H1 (cell line): Measurements from ENCODE around the gene CMSS1. TPM values are rescaled to one million over a fixed set of nuclear protein-coding genes. Genes with fewer than 3 reads are reported as not detected.

Source experiments
- CTCF ChIA-PET: fragments of 300-600 bp; sonication (Branson Sonifier 250); formaldehyde crosslinking; loops from one replicate; lab custom pipeline; 2021; ENCODE audit not compliant: partially characterized antibody; lab: Charles Lee
- POLR2A ChIA-PET: fragments of 300-600 bp; sonication (Branson Sonifier 250); formaldehyde crosslinking; loops from one replicate; lab custom pipeline; 2021; ENCODE audit warnings: inconsistent platforms; ENCODE audit not compliant: partially characterized antibody; lab: Charles Lee
- DNase-seq, 2 experiments: peaks; one replicate each; pipeline versions ENCODE4 v3.0.0 to v3.0.0-alpha.2; 2010 to 2022; ENCODE audit warnings: low spot score in 2 of 2, low read depth in 1 of 2, mixed read lengths in 1 of 2
- FAIRE-seq: peaks from 2 replicates; lab custom pipeline; 2011; peaks lifted over from hg19 to GRCh38; lab: Jason Lieb, UNC
- H2AFZ ChIP-seq: 2 replicates; pipeline ENCODE4 v1.8.1; 2012; ENCODE audit warnings: low read length, inconsistent platforms
- H2AK5ac ChIP-seq: 2 replicates; pipeline ENCODE4 v1.6.1; 2013; ENCODE audit warnings: low read depth, low read length
- H2BK120ac ChIP-seq: replicated peaks from 2 replicates; pipeline ENCODE3; 2013; ENCODE audit warnings: low read depth, low read length, inconsistent platforms
- H2BK12ac ChIP-seq: 2 replicates; pipeline ENCODE4 v1.6.1; 2013; ENCODE audit warnings: low read depth, low read length
- H2BK15ac ChIP-seq: 2 replicates; pipeline ENCODE4 v1.6.1; 2013; ENCODE audit warnings: low read length
- H2BK20ac ChIP-seq: 2 replicates; pipeline ENCODE4 v1.6.1; 2013; ENCODE audit warnings: low read length
- H2BK5ac ChIP-seq: 2 replicates; pipeline ENCODE4 v1.6.1; 2013; ENCODE audit warnings: low read depth, low read length
- H3K14ac ChIP-seq: 2 replicates; pipeline ENCODE4 v1.6.1; 2013; ENCODE audit warnings: inconsistent platforms; ENCODE audit not compliant: insufficient read length
- H3K18ac ChIP-seq: 2 replicates; pipeline ENCODE4 v1.6.1; 2013; ENCODE audit warnings: low read length; ENCODE audit errors: extremely low read depth
- H3K23ac ChIP-seq: 2 replicates; pipeline ENCODE4 v1.6.1; 2013; ENCODE audit warnings: inconsistent platforms; ENCODE audit not compliant: insufficient read length
- H3K23me2 ChIP-seq: 2 replicates; pipeline ENCODE4 v1.6.1; 2013; ENCODE audit warnings: low read depth, low read length
- H3K27ac ChIP-seq: 2 replicates; pipeline ENCODE4 v1.6.1; 2011; ENCODE audit warnings: low read depth, low read length, inconsistent platforms
- H3K27me3 ChIP-seq, 4 experiments: replicated peaks in 1 of 4; 1 replicate in 1 of 4; 2 replicates in 3 of 4; pipeline versions ENCODE4 v1.6.1 to v1.8.1; 2011 to 2013; ENCODE audit warnings: low read length in 3 of 4, mild to moderate bottlenecking in 3 of 4, inconsistent platforms in 2 of 4, mixed read lengths in 2 of 4, moderate library complexity in 1 of 4; ENCODE audit not compliant: control insufficient read depth in 3 of 4, insufficient read depth in 3 of 4; ENCODE audit errors: extremely low read depth in 1 of 4
- H3K36me3 ChIP-seq, 4 experiments: 2 replicates each; pipeline versions ENCODE4 v1.6.1 to v1.8.1; 2011 to 2013; ENCODE audit warnings: mild to moderate bottlenecking in 4 of 4, low read length in 3 of 4, moderate library complexity in 2 of 4, control low read depth in 1 of 4, inconsistent platforms in 1 of 4; ENCODE audit not compliant: insufficient read depth in 4 of 4, control insufficient read depth in 2 of 4
- H3K4ac ChIP-seq: replicated peaks from 2 replicates; pipeline ENCODE3; 2013; ENCODE audit warnings: low read length, low read depth, mixed read lengths, inconsistent platforms; ENCODE audit not compliant: insufficient read length
- H3K4me1 ChIP-seq, 4 experiments: replicated peaks in 1 of 4; 1 replicate in 1 of 4; 2 replicates in 3 of 4; pipeline versions ENCODE4 v1.6.1 to v1.8.1; 2011 to 2013; ENCODE audit warnings: low read length in 3 of 4, inconsistent platforms in 2 of 4, mixed read lengths in 1 of 4; ENCODE audit not compliant: insufficient read depth in 4 of 4, control insufficient read depth in 3 of 4
- H3K4me2 ChIP-seq, 2 experiments: 2 replicates each; pipeline versions ENCODE4 v1.6.1 to v1.8.1; 2011 to 2013; ENCODE audit warnings: low read depth in 2 of 2, low read length in 2 of 2, control low read depth in 1 of 2, inconsistent platforms in 1 of 2, mild to moderate bottlenecking in 1 of 2; ENCODE audit not compliant: insufficient read depth in 1 of 2
- H3K4me3 ChIP-seq, 4 experiments: fragments of 200-600, 300-600 bp in 1 of 4; sonication (generic), shearing (Covaris generic), sonication (Bioruptor Twin) in 1 of 4; 2 replicates each; pipeline versions ENCODE4 v1.5.1 to v1.8.1; 2011 to 2016; ENCODE audit warnings: low read length in 4 of 4, low read depth in 3 of 4, control low read depth in 2 of 4, inconsistent platforms in 2 of 4, mild to moderate bottlenecking in 2 of 4, mixed read lengths in 1 of 4, moderate library complexity in 1 of 4; ENCODE audit not compliant: insufficient read depth in 2 of 4; ENCODE audit errors: extremely low read depth in 1 of 4
- H3K56ac ChIP-seq: replicated peaks from 2 replicates; pipeline ENCODE3; 2013; ENCODE audit warnings: low read depth, mild to moderate bottlenecking, mixed read lengths, low read length, inconsistent platforms; ENCODE audit not compliant: insufficient read length
- H3K79me1 ChIP-seq: 2 replicates; pipeline ENCODE4 v1.6.1; 2013; ENCODE audit warnings: low read depth, low read length, control low read depth
- H3K79me2 ChIP-seq, 2 experiments: 2 replicates each; pipeline versions ENCODE4 v1.6.1 to v1.8.1; 2012 to 2013; ENCODE audit warnings: low read length in 2 of 2, mild to moderate bottlenecking in 2 of 2, inconsistent platforms in 1 of 2; ENCODE audit not compliant: insufficient read depth in 2 of 2, control insufficient read depth in 1 of 2
- H3K9ac ChIP-seq, 4 experiments: replicated peaks in 1 of 4; 1 replicate in 1 of 4; 2 replicates in 3 of 4; pipeline versions ENCODE4 v1.6.1 to v1.8.1; 2011 to 2013; ENCODE audit warnings: low read depth in 3 of 4, low read length in 3 of 4, control low read depth in 2 of 4, mild to moderate bottlenecking in 2 of 4, moderate library complexity in 2 of 4, inconsistent platforms in 1 of 4; ENCODE audit errors: extremely low read depth in 1 of 4
- H3K9me3 ChIP-seq, 2 experiments: 2 replicates each; pipeline versions ENCODE4 v1.6.1 to v1.8.1; 2012 to 2013; ENCODE audit warnings: mild to moderate bottlenecking in 2 of 2, moderate library complexity in 2 of 2, control low read depth in 1 of 2, inconsistent platforms in 1 of 2, low read depth in 1 of 2, low read length in 1 of 2, mixed read lengths in 1 of 2; ENCODE audit not compliant: insufficient read depth in 2 of 2
- H4K20me1 ChIP-seq, 2 experiments: replicated peaks in 1 of 2; 2 replicates each; pipeline versions ENCODE3 to v1.8.1; 2011 to 2013; ENCODE audit warnings: inconsistent platforms in 2 of 2, low read length in 2 of 2, mild to moderate bottlenecking in 1 of 2; ENCODE audit not compliant: insufficient read depth in 2 of 2, control insufficient read depth in 1 of 2
- H4K5ac ChIP-seq: 2 replicates; pipeline ENCODE4 v1.6.1; 2013; ENCODE audit warnings: low read length, low read depth, mixed read lengths, inconsistent platforms; ENCODE audit not compliant: insufficient read length
- H4K8ac ChIP-seq: 2 replicates; pipeline ENCODE4 v1.8.0; 2013; ENCODE audit warnings: mild to moderate bottlenecking, moderate library complexity, low read length, inconsistent platforms; ENCODE audit not compliant: insufficient read depth; ENCODE audit errors: extremely low read depth
- H4K91ac ChIP-seq: replicated peaks from 2 replicates; pipeline ENCODE3; 2013; ENCODE audit warnings: low read length, mixed read lengths, inconsistent platforms; ENCODE audit not compliant: insufficient read length
- ATF3 ChIP-seq: IDR thresholded peaks from 2 replicates; pipeline ENCODE4 v1.6.1; 2011; ENCODE audit warnings: low read depth, mild to moderate bottlenecking, low read length; ENCODE audit not compliant: insufficient read depth
- CBX5 ChIP-seq: fragments of 300-800, 300-1000 bp; sonication (generic); IDR thresholded peaks from 2 replicates; pipeline ENCODE4 v1.7.1; 2016; ENCODE audit warnings: antibody characterized with exemption, low read length, low read depth
- CHD2 ChIP-seq: IDR thresholded peaks from 2 replicates; pipeline ENCODE4 v1.6.1; 2012; ENCODE audit warnings: low read length, improper control_type of control experiment
- EP300 ChIP-seq, 2 experiments: IDR thresholded peaks; 1 replicate in 1 of 2; 2 replicates in 1 of 2; pipeline ENCODE4 v1.6.1; 2011 to 2012; ENCODE audit warnings: low read depth in 2 of 2, low read length in 2 of 2, mild to moderate bottlenecking in 2 of 2, borderline replicate concordance in 1 of 2, inconsistent platforms in 1 of 2, moderate library complexity in 1 of 2
- FOSL1 ChIP-seq: IDR thresholded peaks from 2 replicates; pipeline ENCODE4 v1.6.1; 2011; ENCODE audit warnings: mild to moderate bottlenecking, low read depth, low read length, moderate library complexity; ENCODE audit not compliant: insufficient read depth
- GTF2F1 ChIP-seq: IDR thresholded peaks from 2 replicates; pipeline ENCODE4 v1.6.1; 2012; ENCODE audit warnings: low read depth, low read length, improper control_type of control experiment, borderline replicate concordance
- JUN ChIP-seq: IDR thresholded peaks from 2 replicates; pipeline ENCODE4 v1.6.1; 2011; ENCODE audit warnings: low read depth, mild to moderate bottlenecking, improper control_type of control experiment, low read length
- PHF8 ChIP-seq: fragments of 200-600 bp; sonication (generic); conservative IDR thresholded peaks from 2 replicates; pipeline ENCODE4 v1.7.1; 2012; ENCODE audit warnings: low read depth, mild to moderate bottlenecking, inconsistent platforms, low read length, moderate library complexity
- RBBP5 ChIP-seq: IDR thresholded peaks from 2 replicates; pipeline ENCODE4 v1.7.1; 2012; ENCODE audit warnings: low read depth, mild to moderate bottlenecking, inconsistent platforms, low read length, moderate library complexity, borderline replicate concordance
- RNF2 ChIP-seq: fragments of 200-900, 300-1000 bp; sonication (generic); IDR thresholded peaks from 2 replicates; pipeline ENCODE4 v1.7.1; 2016; ENCODE audit warnings: borderline replicate concordance, low read depth, mild to moderate bottlenecking, antibody characterized with exemption, low read length; ENCODE audit not compliant: poor library complexity, severe bottlenecking; ENCODE audit errors: missing control alignments
- SIRT6 ChIP-seq: IDR thresholded peaks from one replicate; pipeline ENCODE4 v1.7.1; 2012; ENCODE audit warnings: low read length, inconsistent platforms
- SUZ12 ChIP-seq: fragments of 200-600 bp; sonication (generic); IDR thresholded peaks from 2 replicates; pipeline ENCODE4 v1.6.1; 2012; ENCODE audit warnings: mild to moderate bottlenecking, inconsistent platforms, low read length, moderate library complexity, mixed read lengths
- TBP ChIP-seq: IDR thresholded peaks from 2 replicates; pipeline ENCODE4 v1.6.1; 2011; ENCODE audit warnings: low read depth, low read length, improper control_type of control experiment
- WGBS, 2 experiments: shearing (Covaris generic) in 1 of 2; methylation state at CpG; one replicate each; pipeline versions ENCODE4 v1.1.6 to v1.1.7; 2013 to 2015; ENCODE audit warnings: low lambda C conversion rate in 2 of 2, mixed read lengths in 2 of 2, inconsistent platforms in 1 of 2, low coverage in 1 of 2, missing lambda C conversion rate in 1 of 2; ENCODE audit not compliant: insufficient replicate concordance in 2 of 2, insufficient coverage in 1 of 2, insufficient read length in 1 of 2; ENCODE audit errors: extremely low coverage in 1 of 2, missing lambda C conversion rate in 1 of 2; 5-methylcytosine and 5-hydroxymethylcytosine counted together
- polyA plus RNA-seq, 7 experiments: library from polyadenylated mRNA; depleted of rRNA in 3 of 7; stranded (reverse) in 5 of 7; unstranded in 2 of 7; fragments of >200 nt in 5 of 7; fragments of 200-250 nt in 2 of 7; gene quantifications; 1 replicate in 5 of 7; 2 replicates in 1 of 7; 4 replicates in 1 of 7; pipeline versions ENCODE4 v1.2.1 to v1.2.3, GENCODE V29; 2011 to 2013; ENCODE audit warnings: missing spikeins in 2 of 7, mixed read lengths in 2 of 7
- total RNA-seq: library from RNA; stranded (reverse); fragmentation: NEBNext Ultra II Directional; extraction: Animal tissue kit (Norgen Biotek cat#: 25700); gene quantifications from 2 replicates; pipeline ENCODE4 v1.2.1, GENCODE V29; 2021

The CMSS1 gene
- total and polyA plus RNA-seq, 2 of the 8 experiments (the other 6 are each of a cell fraction or from before 2014, with no cell fraction given) = 15.2 to 75.1 TPM

DNA sequence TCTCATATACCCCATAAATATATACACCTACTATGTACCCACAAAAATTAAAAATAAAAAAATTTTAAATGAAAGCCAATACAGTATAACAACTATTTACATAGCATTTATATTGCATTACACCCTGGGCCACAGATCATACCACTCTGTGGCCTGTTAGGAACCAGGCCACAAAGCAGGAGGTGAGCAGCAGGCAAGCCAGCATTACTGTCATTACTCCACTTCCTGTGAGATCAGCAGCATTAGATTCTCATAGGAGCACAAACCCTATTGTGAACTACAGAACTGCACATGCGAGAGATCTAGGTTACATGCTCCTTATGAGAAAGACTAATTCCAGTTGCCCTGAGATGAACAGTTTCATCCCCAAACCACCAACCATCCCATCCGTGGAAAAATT is 279.2 kb downstream of the CMSS1 start:
- FAIRE-seq = no peak
- no peak overlapping the region for H3K9ac ChIP-seq

More for the DNA sequence above, 279.2 kb downstream of the CMSS1 start:
- no peaks in the 10 kb centered on the region for H4K20me1 ChIP-seq
- H3K4me3 ChIP-seq = no peak overlapping the region
- H3K14ac ChIP-seq = no peak overlapping the region
- no peak overlapping the region for H2BK5ac ChIP-seq
- no peak overlapping the region for H2AFZ ChIP-seq
- H3K27ac ChIP-seq = no peak overlapping the region
- H4K91ac ChIP-seq = no peak overlapping the region
- H3K18ac ChIP-seq = no peak overlapping the region
- H3K4me2 ChIP-seq = no peak overlapping the region
- no peaks in the 10 kb centered on the region; the same call in 1 of the 2 replicates for H3K23me2 ChIP-seq
- no peak overlapping the region for H2BK20ac ChIP-seq
- no peaks in the 10 kb centered on the region for H3K36me3 ChIP-seq
- no peaks in the 10 kb centered on the region for H3K4me1 ChIP-seq
- no peaks in the 10 kb centered on the region for H3K27me3 ChIP-seq
- H3K79me2 ChIP-seq = no peaks in the 10 kb centered on the region
- no peak overlapping the region for H2BK12ac ChIP-seq
- no peak overlapping the region for H4K8ac ChIP-seq
- H3K79me1 ChIP-seq = no peaks in the 10 kb centered on the region
- no peak overlapping the region for H2AK5ac ChIP-seq
- no peaks in the 10 kb centered on the region for H3K9me3 ChIP-seq
- H2BK15ac ChIP-seq = no peak overlapping the region
- ChIA-PET POLR2A (no interaction called here), CTCF (no interaction called here)
- H3K4ac ChIP-seq = no peak overlapping the region
- H2BK120ac ChIP-seq = no peak overlapping the region
- WGBS, 2 experiments = 89% methylated on average over 2 of the region's 2 CpGs; no CpG with 5 or more reads in 1 of the 2 experiments
- TF ChIP-seq FOSL1 = no peak
- TF ChIP-seq TBP = no peak
- no peak for TF ChIP-seq ATF3
- TF ChIP-seq PHF8 = no peak
- TF ChIP-seq CHD2 = no peak
- no peak for TF ChIP-seq SUZ12
- TF ChIP-seq RBBP5 = no peak
- TF ChIP-seq CBX5 = no peak
- TF ChIP-seq GTF2F1 = no peak
- TF ChIP-seq EP300 (IDR thresholded peaks at IDR 0.05; ENCODE audit: borderline replicate concordance in 1 of 2, low read depth in 2 of 2, low read length in 2 of 2) = no peak
- TF ChIP-seq SIRT6 = no peak
- no peak for TF ChIP-seq RNF2
- TF ChIP-seq JUN = no peak
- no peak for DNase-seq
- no peak overlapping the region for H4K5ac ChIP-seq
- H3K56ac ChIP-seq = no peak overlapping the region
- H3K23ac ChIP-seq = no peak overlapping the region
